Thymus (tissue), 11 donors: ENCODE data around the gene ZNF429. TPM values are rescaled to one million over a fixed set of nuclear protein-coding genes. Genes with fewer than 3 reads are reported as not detected.
"Not testable (repeated sequence)": the region's sequence is repeated elsewhere in the genome, so short reads cannot be mapped to it uniquely, and the experiment has no call there.

ENCODE experiments used
- DNase-seq, 9 donors: peaks; one replicate each; pipeline ENCODE4 v3.0.0-alpha.2; 2013; ENCODE audit warnings: low spot score in 9 of 9, low read depth in 6 of 9, missing footprints in 1 of 9
- H3K27ac ChIP-seq, 2 donors: one replicate each; pipeline ENCODE4 v1.5.1; 2013; ENCODE audit warnings: control low read depth in 1 of 2, low read depth in 1 of 2, low read length in 1 of 2, mild to moderate bottlenecking in 1 of 2, moderate library complexity in 1 of 2
- H3K27me3 ChIP-seq, 2 donors: one replicate each; pipeline ENCODE4 v1.5.1; 2013; ENCODE audit warnings: low read length in 1 of 2; ENCODE audit not compliant: control insufficient read depth in 2 of 2, insufficient read depth in 1 of 2
- H3K36me3 ChIP-seq, 2 donors: one replicate each; pipeline ENCODE4 v1.5.1; 2013; ENCODE audit warnings: low read length in 1 of 2, mild to moderate bottlenecking in 1 of 2, moderate library complexity in 1 of 2; ENCODE audit not compliant: control insufficient read depth in 2 of 2, insufficient read depth in 2 of 2
- H3K4me1 ChIP-seq, 2 donors: one replicate each; pipeline ENCODE4 v1.5.1; 2013; ENCODE audit warnings: low read length in 2 of 2; ENCODE audit not compliant: control insufficient read depth in 2 of 2, insufficient read depth in 2 of 2
- H3K4me3 ChIP-seq, 2 donors: one replicate each; pipeline ENCODE4 v1.5.1; 2013; ENCODE audit warnings: low read length in 2 of 2, control low read depth in 1 of 2, mild to moderate bottlenecking in 1 of 2
- H3K9me3 ChIP-seq, 2 donors: one replicate each; pipeline ENCODE4 v1.5.1; 2013; ENCODE audit warnings: low read length in 1 of 2, mild to moderate bottlenecking in 1 of 2; ENCODE audit not compliant: control insufficient read depth in 2 of 2, insufficient read depth in 1 of 2
- WGBS: extraction: QIAGEN DNeasy Blood & Tissue Kit; methylation state at CpG from one replicate; pipeline ENCODE4 v1.1.7; 2013; 5-methylcytosine and 5-hydroxymethylcytosine counted together
- polyA plus RNA-seq: library from polyadenylated mRNA; stranded (reverse); fragments of 200-250 nt; gene quantifications from one replicate; pipeline ENCODE4 v1.2.3, GENCODE V29; 2013
- total RNA-seq: library from RNA; stranded (reverse); fragments of 120-200 nt; gene quantifications from one replicate; pipeline ENCODE4 v1.2.4, GENCODE V29; 2013
- donor health status: healthy.

ZNF429 gene
- total and polyA plus RNA-seq, 2 donors: 10.7 to 11.2 TPM

- Histone ChIP-seq H3K27me3 (no peaks in the 10 kb centered on the region), H3K9me3 (peaks cover 0 to 37% of the 10 kb centered on the region in 2 donors), H3K36me3 (no peaks in the 10 kb centered on the region), H3K27ac (no peak overlapping the region), H3K4me1 (no peaks in the 10 kb centered on the region), H3K4me3 (no peak overlapping the region)
- 96% methylated on average over 2 of the region's 2 CpGs for WGBS
- DNase-seq: no peak
Measured at GRCh38 chr19:21593008-21593481, 87.6 kb downstream of the ZNF429 start.

GRCh38 chr19:21593502-21593901 lies 88.1 kb downstream of the ZNF429 start:
- H3K27ac ChIP-seq: peak overlapping the region in 1 of 2 donors; percentile 12

GRCh38 chr19:21593934-21594820 lies 88.8 kb downstream of the ZNF429 start:
- DNase-seq: no peak
- Histone ChIP-seq H3K4me3 (no peak overlapping the region), H3K36me3 (no peaks in the 10 kb centered on the region), H3K27ac (peak overlapping the region in 1 of 2 donors; percentile 25), H3K4me1 (no peaks in the 10 kb centered on the region), H3K27me3 (no peaks in the 10 kb centered on the region), H3K9me3 (peaks cover 0 to 32% of the 10 kb centered on the region in 2 donors)
- 70% methylated on average over 3 of the region's 3 CpGs for WGBS

More at GRCh38 chr19:21593502-21593901, 88.1 kb downstream of the ZNF429 start:
- Histone ChIP-seq H3K9me3 (peaks cover 0 to 33% of the 10 kb centered on the region in 2 donors), H3K36me3 (no peaks in the 10 kb centered on the region), H3K4me1 (no peaks in the 10 kb centered on the region), H3K4me3 (no peak overlapping the region), H3K27me3 (no peaks in the 10 kb centered on the region)
- 96% methylated on average over 4 of the region's 4 CpGs for WGBS
- DNase-seq: no peak

- DNase-seq: no peak
- peaks cover 0 to 29% of the 10 kb centered on the region in 2 donors for H3K9me3 ChIP-seq
- H3K4me3 ChIP-seq: no peak overlapping the region
- H3K4me1 ChIP-seq: no peaks in the 10 kb centered on the region
- H3K36me3 ChIP-seq: no peaks in the 10 kb centered on the region
- H3K27ac ChIP-seq: peak overlapping the region in 1 of 2 donors; percentile 69
- WGBS: 79% methylated on average over 4 of the region's 4 CpGs
- no peaks in the 10 kb centered on the region for H3K27me3 ChIP-seq
Measured at GRCh38 chr19:21595185-21595584, 89.8 kb downstream of the ZNF429 start.

- 97% methylated on average over 1 of the region's 1 CpG for WGBS
- no peaks in the 10 kb centered on the region for H3K36me3 ChIP-seq
- H3K27ac ChIP-seq: no peak overlapping the region
- peaks cover 0 to 23% of the 10 kb centered on the region in 2 donors for H3K9me3 ChIP-seq
- peaks cover 0 to 4% of the 10 kb centered on the region in 2 donors for H3K4me1 ChIP-seq
- H3K27me3 ChIP-seq: no peaks in the 10 kb centered on the region
- DNase-seq: no peak
- H3K4me3 ChIP-seq: no peak overlapping the region
Measured at GRCh38 chr19:21602082-21602658, 96.8 kb downstream of the ZNF429 start.

GRCh38 chr19:21602659-21603430 lies 97.4 kb downstream of the ZNF429 start:
- not testable (repeated sequence) for H3K27me3 ChIP-seq, H3K27ac ChIP-seq, DNase-seq, H3K4me3 ChIP-seq, H3K36me3 ChIP-seq, H3K4me1 ChIP-seq
- 62% methylated on average over 11 of the region's 11 CpGs for WGBS
- H3K9me3 ChIP-seq: peaks cover 0 to 19% of the 10 kb centered on the region in 2 donors

- H3K27me3 ChIP-seq: no peaks in the 10 kb centered on the region
- H3K9me3 ChIP-seq: peaks cover 0 to 19% of the 10 kb centered on the region in 2 donors
- H3K4me3 ChIP-seq: no peak overlapping the region
- H3K4me1 ChIP-seq: peaks cover 0 to 4% of the 10 kb centered on the region in 2 donors
- WGBS: 66% methylated on average over 8 of the region's 8 CpGs
- H3K36me3 ChIP-seq: no peaks in the 10 kb centered on the region
- H3K27ac ChIP-seq: peak overlapping the region in 1 of 2 donors; percentile 36
- DNase-seq: peak in 1 of 9 donors; percentile 22
Measured at GRCh38 chr19:21603431-21604231, 98.2 kb downstream of the ZNF429 start.

GRCh38 chr19:21604351-21604926 lies 99.0 kb downstream of the ZNF429 start:
- Histone ChIP-seq H3K4me1 (peaks cover 0 to 4% of the 10 kb centered on the region in 2 donors), H3K27ac (peak overlapping the region; percentile 18 to 80), H3K4me3 (peak overlapping the region in 1 of 2 donors; percentile 48), H3K36me3 (no peaks in the 10 kb centered on the region), H3K9me3 (peaks cover 0 to 19% of the 10 kb centered on the region in 2 donors), H3K27me3 (no peaks in the 10 kb centered on the region)
- 14% methylated on average over 4 of the region's 4 CpGs for whole genome bisulfite sequencing
- DNase-seq: peak in 5 of 9 donors; percentile 43 to 72 (median 57)
